Stimulated activated naive CD8-positive, alpha-beta T cell treated with anti-CD3 and anti-CD28 coated beads, Interleukin-15, amount 100 ng/mL, for 72 hours (primary cell): ENCODE measurements around the gene TTC31.
A peak's percentile ranks its signal among the peaks of the same experiment; 100 is the strongest.

Experiments
- ATAC-seq: fragments of 150-1000 bp; cut with Tn5 transposase; 2 replicates; pipeline ENCODE4 v1.10.0; 2021; ENCODE audit warnings: mild to moderate bottlenecking, moderate library complexity
- DNase-seq, 2 donors: peaks; one replicate each; pipeline ENCODE4 v3.0.0; 2021 to 2022
- H3K27ac Mint-ChIP-seq, 2 donors: one replicate each; pipeline ENCODE4 v1.8.0; 2022; ENCODE audit warnings: mild to moderate bottlenecking in 2 of 2, mixed read lengths in 2 of 2, moderate library complexity in 2 of 2
- H3K27me3 Mint-ChIP-seq: one replicate; pipeline ENCODE4 v1.8.0; 2022; ENCODE audit warnings: mixed read lengths
- H3K4me1 Mint-ChIP-seq: one replicate; pipeline ENCODE4 v1.8.0; 2022; ENCODE audit warnings: mild to moderate bottlenecking, mixed read lengths
- H3K4me3 Mint-ChIP-seq, 2 donors: one replicate each; pipeline ENCODE4 v1.8.0; 2022; ENCODE audit warnings: mild to moderate bottlenecking in 2 of 2, mixed read lengths in 2 of 2, moderate library complexity in 1 of 2
- H3K9me3 Mint-ChIP-seq, 2 donors: one replicate each; pipeline ENCODE4 v1.8.0; 2022; ENCODE audit warnings: mixed read lengths in 2 of 2

TTC31 gene

GRCh38 chr2:74493546-74493945, 10.7 kb downstream of the TTC31 start:
- peaks cover 12% of the 10 kb centered on the region for H3K27me3 Mint-ChIP-seq

GRCh38 chr2:74495440-74495839, 12.6 kb downstream of the TTC31 start:
- Mint-ChIP-seq H3K27me3 (peaks cover 31% of the 10 kb centered on the region), H3K4me3 (no peak overlapping the region), H3K4me1 (peaks cover 29% of the 10 kb centered on the region), H3K27ac (no peak overlapping the region), H3K9me3 (no peaks in the 10 kb centered on the region)
- DNase-seq, result no peak
- no peak for ATAC-seq

More at GRCh38 chr2:74493546-74493945, 10.7 kb downstream of the TTC31 start:
- no peak for ATAC-seq
- H3K4me1 Mint-ChIP-seq, result peaks cover 13% of the 10 kb centered on the region
- H3K27ac Mint-ChIP-seq, result no peak overlapping the region
- no peak for DNase-seq
- H3K9me3 Mint-ChIP-seq, result no peaks in the 10 kb centered on the region
- no peak overlapping the region for H3K4me3 Mint-ChIP-seq

- peaks cover 34% of the 10 kb centered on the region for H3K4me1 Mint-ChIP-seq
- no peak for ATAC-seq
Measured at GRCh38 chr2:74496997-74497776, 14.3 kb downstream of the TTC31 start.

GRCh38 chr2:74497777-74498499, 15.1 kb downstream of the TTC31 start:
- Mint-ChIP-seq H3K27ac (peak overlapping the region; percentile 56 to 59), H3K27me3 (peaks cover 56% of the 10 kb centered on the region), H3K4me1 (peaks cover 41% of the 10 kb centered on the region), H3K4me3 (peak overlapping the region; percentile 88 to 89), H3K9me3 (no peaks in the 10 kb centered on the region)
- peak in 1 of 2 donors; percentile 35 for DNase-seq
- peak; percentile 44 for ATAC-seq

More at GRCh38 chr2:74496997-74497776, 14.3 kb downstream of the TTC31 start:
- Mint-ChIP-seq H3K4me3 (peak overlapping the region; percentile 88 to 89), H3K27ac (no peak overlapping the region), H3K27me3 (peaks cover 49% of the 10 kb centered on the region), H3K9me3 (no peaks in the 10 kb centered on the region)
- DNase-seq, result no peak

GRCh38 chr2:74498500-74499266, 15.8 kb downstream of the TTC31 start:
- Mint-ChIP-seq H3K4me1 (peaks cover 49% of the 10 kb centered on the region), H3K27me3 (peaks cover 64% of the 10 kb centered on the region), H3K9me3 (no peaks in the 10 kb centered on the region), H3K27ac (peak overlapping the region; percentile 59 to 66), H3K4me3 (peak overlapping the region; percentile 88 to 89)
- ATAC-seq, result peak; percentile 56
- peak in 1 of 2 donors; percentile 40 for DNase-seq

- H3K9me3 Mint-ChIP-seq, result no peaks in the 10 kb centered on the region
- peaks cover 71% of the 10 kb centered on the region for H3K27me3 Mint-ChIP-seq
- peak within 1 kb of the TSS; percentile 59 to 66 for H3K27ac Mint-ChIP-seq
- peaks cover 56% of the 10 kb centered on the region for H3K4me1 Mint-ChIP-seq
- peak in 1 of 2 donors; percentile 37 for DNase-seq
- peak; percentile 42 for ATAC-seq
- peak within 1 kb of the TSS; percentile 88 to 89 for H3K4me3 Mint-ChIP-seq
Measured at GRCh38 chr2:74499267-74499939, 16.5 kb downstream of the TTC31 start, which contains the start of gene LBX2. Gene LBX2, minus strand, starts transcription at chr2:74499603. Its CDS starts 66 bp downstream, at chr2:74499537.

GRCh38 chr2:74499940-74500577, 17.2 kb downstream of the TTC31 start:
- DNase-seq (no peak), ATAC-seq (no peak)
- H3K4me3 Mint-ChIP-seq, result peak overlapping the region; percentile 20 to 51
- H3K27me3 Mint-ChIP-seq, result peaks cover 77% of the 10 kb centered on the region
- H3K4me1 Mint-ChIP-seq, result peaks cover 60% of the 10 kb centered on the region
- H3K27ac Mint-ChIP-seq, result no peak overlapping the region
- H3K9me3 Mint-ChIP-seq, result no peaks in the 10 kb centered on the region

GRCh38 chr2:74500578-74500946, 17.7 kb downstream of the TTC31 start:
- ATAC-seq, result no peak
- DNase-seq, result no peak
- Mint-ChIP-seq H3K27me3 (peaks cover 79% of the 10 kb centered on the region), H3K4me3 (no peak overlapping the region), H3K27ac (no peak overlapping the region), H3K4me1 (peaks cover 65% of the 10 kb centered on the region), H3K9me3 (no peaks in the 10 kb centered on the region)

GRCh38 chr2:74501335-74502071, 18.6 kb downstream of the TTC31 start:
- H3K27ac Mint-ChIP-seq, result no peak overlapping the region

GRCh38 chr2:74502147-74502719, 19.4 kb downstream of the TTC31 start:
- Mint-ChIP-seq H3K4me3 (peak overlapping the region; percentile 80 to 87), H3K4me1 (peaks cover 81% of the 10 kb centered on the region), H3K27ac (peak overlapping the region in 1 of 2 donors; percentile 64), H3K27me3 (peaks cover 79% of the 10 kb centered on the region), H3K9me3 (no peaks in the 10 kb centered on the region)
- ATAC-seq (no peak), DNase-seq (no peak)

More at GRCh38 chr2:74501335-74502071, 18.6 kb downstream of the TTC31 start:
- H3K4me3 Mint-ChIP-seq, result peak overlapping the region; percentile 80 to 87
- H3K4me1 Mint-ChIP-seq, result peaks cover 73% of the 10 kb centered on the region
- DNase-seq (no peak), ATAC-seq (no peak)
- H3K27me3 Mint-ChIP-seq, result peaks cover 79% of the 10 kb centered on the region
- no peaks in the 10 kb centered on the region for H3K9me3 Mint-ChIP-seq

GRCh38 chr2:74502720-74503505, 20.0 kb downstream of the TTC31 start:
- no peaks in the 10 kb centered on the region for H3K9me3 Mint-ChIP-seq
- H3K27ac Mint-ChIP-seq, result peak overlapping the region in 1 of 2 donors; percentile 64
- H3K4me3 Mint-ChIP-seq, result peak overlapping the region; percentile 80 to 87
- DNase-seq, result peak; percentile 67 to 73
- H3K27me3 Mint-ChIP-seq, result peaks cover 73% of the 10 kb centered on the region
- peaks cover 75% of the 10 kb centered on the region for H3K4me1 Mint-ChIP-seq
- ATAC-seq, result peak; percentile 51

- H3K27ac Mint-ChIP-seq, result peak overlapping the region in 1 of 2 donors; percentile 46
- peaks cover 71% of the 10 kb centered on the region for H3K27me3 Mint-ChIP-seq
- H3K4me1 Mint-ChIP-seq, result peaks cover 75% of the 10 kb centered on the region
Measured at GRCh38 chr2:74503506-74504475, 20.9 kb downstream of the TTC31 start.

More at GRCh38 chr2:74503506-74504475, 20.9 kb downstream of the TTC31 start:
- H3K9me3 Mint-ChIP-seq, result no peaks in the 10 kb centered on the region
- peak overlapping the region; percentile 80 to 87 for H3K4me3 Mint-ChIP-seq
- ATAC-seq, result no peak
- DNase-seq, result no peak
